Middle frontal gyrus (tissue), 1 donor: ENCODE measurements around the gene AGO3.
"Not testable (repeated sequence)": the region's sequence is repeated elsewhere in the genome, so short reads cannot be mapped to it uniquely, and the experiment has no call there.

Experiments
- DNase-seq: peaks from one replicate; pipeline ENCODE4 v3.0.0-alpha.2; 2015; ENCODE audit warnings: low spot score; ENCODE audit errors: extremely low spot score

AGO3 gene

DNA sequence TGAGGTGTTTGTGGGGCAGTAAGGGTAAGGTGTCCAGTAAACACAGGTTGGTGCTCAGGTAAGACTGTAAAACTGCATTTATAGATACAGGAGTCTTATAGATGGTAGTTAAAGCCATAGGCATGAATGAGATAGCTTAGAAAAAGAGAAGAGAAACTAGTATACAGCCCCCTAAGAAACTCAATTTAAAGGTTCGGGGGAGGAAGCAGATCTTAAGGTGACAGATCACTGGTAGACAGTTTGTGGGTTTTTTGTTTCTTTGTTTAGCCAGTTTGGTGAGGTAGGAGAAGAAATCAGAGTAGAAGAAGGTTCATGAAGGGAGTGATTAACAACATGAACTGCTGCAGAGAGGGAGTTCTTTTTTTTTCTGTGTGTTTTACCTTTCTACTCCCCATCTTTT, 6.1 kb upstream of the AGO3 start:
- DNase-seq, result no peak

DNA sequence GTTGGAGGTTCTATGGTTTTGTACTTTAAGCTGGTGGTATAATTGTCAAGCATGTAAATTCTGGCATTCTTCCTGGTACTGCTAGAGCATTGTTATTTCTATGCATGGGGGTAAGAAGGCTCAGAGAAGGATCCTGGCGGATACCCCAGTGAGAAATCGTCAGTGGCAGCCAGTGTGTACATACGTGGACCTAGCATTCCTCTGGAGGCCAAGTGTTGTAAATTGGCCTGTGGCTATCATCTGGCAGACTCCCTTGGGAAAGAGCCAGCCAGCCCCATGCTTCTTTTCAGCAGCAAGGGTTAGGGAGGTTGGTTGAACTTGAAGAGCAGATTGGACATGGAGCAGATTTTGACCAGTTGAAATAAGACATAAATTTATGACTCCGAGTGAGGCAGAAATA, 5.2 kb upstream of the AGO3 start:
- no peak for DNase-seq

DNA sequence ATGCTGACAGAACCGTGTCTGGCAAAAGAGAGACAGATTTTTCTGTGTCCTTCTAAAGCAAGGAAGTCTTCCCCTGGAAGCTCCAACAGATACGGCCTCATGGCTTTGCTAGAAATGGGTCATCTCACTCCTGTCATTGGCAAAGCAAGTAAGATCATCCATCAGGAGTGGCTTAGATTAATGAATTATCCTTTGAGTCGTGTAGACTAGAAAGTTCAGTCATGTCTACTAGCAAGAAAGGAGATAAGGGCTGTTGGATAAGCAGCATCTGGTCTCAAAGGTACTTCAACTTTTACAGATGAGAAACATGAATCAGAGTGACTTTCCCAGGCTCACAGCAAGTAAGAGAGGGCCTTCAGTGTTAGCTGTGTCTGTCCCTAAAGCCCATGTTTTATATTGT, 3.4 kb upstream of the AGO3 start:
- DNase-seq, result no peak

DNA sequence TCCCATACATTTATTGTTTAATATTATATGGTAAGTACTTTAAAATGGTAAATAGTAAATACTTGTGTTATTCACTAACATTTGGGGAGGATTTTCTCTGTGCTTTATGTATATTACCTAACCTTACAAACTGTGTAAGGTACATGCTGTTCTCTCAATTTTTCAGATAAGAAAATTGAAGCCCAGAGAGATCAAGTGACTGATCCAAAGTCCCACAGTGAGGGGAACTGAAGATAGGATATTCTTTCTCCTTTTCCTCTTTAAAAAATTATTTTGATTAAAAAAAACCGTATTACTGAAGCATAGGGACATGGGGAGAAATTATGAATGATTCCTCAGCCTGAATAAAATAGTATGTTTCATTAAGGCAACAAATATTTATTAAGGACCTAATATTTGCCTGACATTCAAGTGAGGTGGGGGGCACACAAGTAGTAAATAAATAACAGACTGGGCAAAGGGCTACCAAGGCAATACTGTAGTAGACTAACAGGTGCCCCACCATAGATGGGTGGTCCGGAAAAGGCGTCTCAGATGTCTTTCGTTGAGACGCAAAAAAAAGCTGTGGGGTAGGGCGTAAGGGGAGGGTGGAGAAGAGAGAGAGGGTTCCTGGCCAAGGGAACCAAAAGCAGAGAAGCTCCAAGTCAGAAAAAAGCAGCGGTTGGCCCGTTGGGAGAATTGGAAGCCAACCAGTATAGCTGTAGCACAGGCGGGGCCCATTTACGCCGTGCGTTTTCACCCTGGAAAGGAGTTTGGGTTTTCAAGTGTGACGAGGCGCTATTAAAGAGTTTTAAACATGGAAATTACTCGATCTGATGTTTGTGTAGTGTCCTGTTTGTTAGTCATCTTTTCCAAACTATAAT, 944 bp upstream of the AGO3 start:
- DNase-seq, result peak; percentile 36

DNA sequence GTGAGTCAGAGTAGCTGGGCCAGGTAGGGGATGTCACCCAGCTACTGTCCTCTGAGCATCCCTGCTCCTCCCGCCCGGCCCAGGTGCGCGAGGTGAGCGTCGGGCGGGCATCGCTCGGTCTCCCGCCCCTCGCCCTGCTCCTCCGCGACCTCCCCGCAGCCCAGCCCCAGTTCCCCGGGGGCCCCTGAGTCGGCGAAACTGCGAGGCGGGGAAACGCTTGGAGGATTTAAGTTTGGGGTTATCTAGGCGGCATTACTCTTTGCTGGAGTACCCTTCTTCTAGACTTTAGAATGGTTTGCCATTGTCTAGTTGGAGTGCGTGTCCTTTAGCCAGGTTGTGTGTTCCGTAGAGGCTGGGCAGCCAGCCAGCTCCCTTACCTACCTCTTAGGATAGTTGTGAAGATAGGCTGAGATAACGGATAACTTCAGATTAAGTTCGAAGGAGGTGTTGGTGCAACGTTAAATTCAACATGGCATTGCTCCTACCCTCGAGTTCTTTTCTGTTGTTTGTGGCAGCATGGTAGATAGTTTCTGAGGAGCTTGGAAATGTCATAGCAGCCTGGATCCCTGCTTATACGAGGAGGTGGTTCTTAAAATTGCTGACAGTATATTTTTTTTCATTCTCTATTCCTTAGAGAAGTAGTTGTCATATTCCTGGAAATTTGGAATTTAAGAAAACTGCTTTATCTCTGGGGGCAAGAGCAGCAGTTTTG, 697 bp downstream of the AGO3 start:
- no peak for DNase-seq

DNA sequence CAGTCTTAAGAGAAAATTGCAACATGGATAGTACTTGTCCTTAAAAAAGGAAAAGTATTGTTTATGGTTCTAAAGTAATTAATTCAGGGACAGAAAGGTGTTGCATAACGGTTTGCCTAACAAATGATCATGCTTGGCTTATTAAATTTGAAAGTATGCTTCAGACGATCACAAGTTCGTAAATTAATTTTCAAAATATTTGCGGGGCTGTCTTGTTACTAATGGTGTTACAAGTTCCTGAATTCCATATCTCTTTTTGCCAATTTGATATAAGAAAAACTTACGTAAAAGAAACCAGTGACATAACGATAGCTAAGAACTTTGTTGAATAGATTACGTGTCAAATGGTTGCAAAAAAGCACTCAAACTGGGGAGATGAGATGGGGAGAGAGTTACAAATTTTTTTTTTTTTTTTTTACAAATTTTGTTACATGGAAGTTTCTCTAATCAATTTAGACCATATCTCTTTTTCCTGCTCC, 1.3 kb downstream of the AGO3 start:
- no peak for DNase-seq

DNA sequence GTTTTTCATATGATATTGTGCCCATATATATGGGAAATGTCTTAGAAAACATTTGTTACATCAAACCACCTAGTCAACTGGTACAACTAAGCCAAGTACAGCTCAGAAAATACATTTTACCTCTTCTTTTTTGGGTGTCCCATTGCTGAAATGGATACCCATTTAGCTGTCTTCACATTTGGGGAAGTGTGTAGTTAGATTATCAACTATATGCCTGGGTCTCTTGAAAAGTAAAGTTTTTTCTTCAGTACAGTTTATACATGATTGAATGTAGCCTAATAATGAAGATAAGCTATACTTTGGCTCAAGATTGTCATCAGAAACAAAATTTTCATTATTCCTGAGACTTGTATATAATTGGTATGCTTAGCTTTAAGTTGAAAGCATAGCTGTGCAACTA, 2.0 kb downstream of the AGO3 start:
- DNase-seq, result no peak

DNA sequence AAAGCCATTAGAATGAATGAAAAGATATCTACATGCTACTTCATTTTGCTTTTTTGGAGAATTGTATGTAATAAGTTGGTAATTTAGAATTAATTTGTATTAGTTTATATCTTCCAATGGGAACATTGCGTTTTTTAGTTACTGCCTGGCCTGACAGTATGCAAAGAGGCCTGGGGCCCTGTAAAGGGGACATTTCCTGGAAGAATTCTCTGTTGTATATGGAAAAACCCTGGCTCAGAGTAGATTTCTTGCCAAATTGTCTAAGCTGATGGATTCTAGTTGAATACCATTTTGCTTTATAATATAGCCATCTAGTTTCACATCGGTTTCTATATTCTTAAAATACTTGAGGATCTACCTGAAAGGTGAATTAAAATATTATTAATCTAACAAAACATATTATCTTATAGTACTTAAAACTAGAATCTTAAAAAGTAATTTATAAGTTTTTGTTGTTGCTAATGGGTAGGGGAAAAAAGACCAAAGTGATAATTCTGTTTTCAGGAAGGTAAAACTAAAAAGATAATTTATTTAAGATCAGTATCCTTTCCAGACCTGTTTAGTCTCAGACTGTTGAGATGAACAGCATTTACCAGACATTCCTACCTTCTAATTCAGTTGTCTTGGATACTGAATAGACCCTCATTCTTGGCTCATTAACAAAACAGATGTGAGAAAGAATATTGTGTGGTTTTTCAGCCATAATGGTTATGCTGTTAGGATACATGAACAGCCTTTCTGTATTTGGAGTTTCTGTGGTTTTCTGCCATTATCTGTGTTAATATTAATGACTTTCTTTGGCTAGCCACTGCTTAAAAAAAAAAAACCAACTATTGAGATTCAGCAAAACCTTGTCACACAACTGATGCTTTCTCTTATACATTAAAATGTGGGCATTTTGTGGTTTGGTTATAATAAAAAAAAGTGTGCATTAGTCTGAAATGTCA, 4.8 kb downstream of the AGO3 start:
- no peak for DNase-seq

DNA sequence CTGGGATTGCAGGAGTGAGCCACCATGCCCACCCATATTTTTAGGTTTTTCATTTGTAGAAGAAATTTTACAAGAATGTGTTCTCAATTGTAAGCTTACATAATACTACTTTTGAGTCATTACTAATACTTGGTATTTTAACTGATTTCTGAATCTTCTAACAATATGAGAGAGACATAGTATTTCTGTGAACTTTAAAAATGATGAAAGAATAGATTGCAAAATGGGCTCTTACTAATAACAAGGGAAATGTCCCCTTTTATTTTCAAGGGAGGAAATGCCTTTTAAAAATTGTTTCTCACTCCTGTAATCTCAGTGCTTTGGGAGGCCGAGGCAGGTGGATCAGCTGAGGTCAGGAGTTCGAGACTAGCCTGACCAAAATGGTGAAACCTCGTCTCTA, 5.9 kb downstream of the AGO3 start:
- DNase-seq, result no peak

DNA sequence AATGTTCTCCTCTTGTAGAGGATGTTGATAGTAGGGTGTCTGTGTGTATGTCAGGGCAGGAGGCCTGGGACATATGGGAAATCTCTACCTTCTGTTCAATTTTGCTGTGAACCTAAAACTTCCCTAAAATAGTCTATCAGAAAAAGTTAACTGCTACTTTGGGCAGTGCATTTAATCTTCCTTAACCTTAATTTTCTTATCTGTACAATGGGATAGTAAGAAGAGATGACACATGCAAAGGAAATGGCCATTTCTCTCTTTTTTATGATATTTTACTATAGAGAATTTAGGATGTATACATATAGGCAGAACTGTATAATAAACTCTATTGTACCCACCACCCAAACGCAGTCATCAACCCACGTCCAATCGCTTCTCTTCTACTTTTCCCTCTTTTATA, 8.6 kb downstream of the AGO3 start:
- DNase-seq, result no peak

DNA sequence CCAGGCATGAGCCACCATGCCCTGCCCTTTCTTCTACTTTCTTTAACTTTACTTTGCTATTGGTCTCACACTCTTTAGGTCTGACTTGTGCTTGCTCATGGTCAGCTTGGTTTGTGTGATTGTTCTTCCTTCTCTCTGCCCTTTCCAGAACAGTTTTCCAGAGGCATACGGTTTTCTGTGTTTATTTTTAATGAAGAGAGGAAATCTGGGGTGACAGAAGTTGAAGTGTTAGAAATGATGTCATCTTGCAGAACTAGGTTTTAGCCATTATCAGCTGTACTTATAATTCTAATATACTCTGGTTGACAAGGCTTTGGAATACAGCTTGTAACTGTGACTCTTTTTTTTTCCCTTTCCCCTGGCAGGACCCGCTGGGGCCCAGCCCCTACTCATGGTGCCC, 14.4 kb downstream of the AGO3 start:
- no peak for DNase-seq

DNA sequence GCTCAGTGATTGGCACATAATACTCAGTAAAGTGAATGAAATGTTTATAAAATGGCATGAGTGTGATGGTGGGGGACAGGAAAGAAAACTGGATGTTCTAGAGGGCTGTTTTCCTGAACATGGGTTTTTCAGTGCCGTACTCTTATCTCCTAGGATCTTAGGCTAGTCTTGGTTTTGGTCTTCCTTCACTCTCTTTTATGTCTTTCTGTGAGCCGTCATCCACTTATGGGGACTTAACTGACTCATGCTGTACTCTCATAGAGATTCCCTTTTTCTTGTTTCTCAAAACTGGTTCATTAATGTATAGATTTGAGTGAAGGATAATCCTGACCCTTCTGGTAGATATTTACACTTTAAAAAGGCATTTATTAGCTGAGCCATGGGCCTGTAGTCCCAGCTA, 16.6 kb downstream of the AGO3 start:
- DNase-seq, result no peak

DNA sequence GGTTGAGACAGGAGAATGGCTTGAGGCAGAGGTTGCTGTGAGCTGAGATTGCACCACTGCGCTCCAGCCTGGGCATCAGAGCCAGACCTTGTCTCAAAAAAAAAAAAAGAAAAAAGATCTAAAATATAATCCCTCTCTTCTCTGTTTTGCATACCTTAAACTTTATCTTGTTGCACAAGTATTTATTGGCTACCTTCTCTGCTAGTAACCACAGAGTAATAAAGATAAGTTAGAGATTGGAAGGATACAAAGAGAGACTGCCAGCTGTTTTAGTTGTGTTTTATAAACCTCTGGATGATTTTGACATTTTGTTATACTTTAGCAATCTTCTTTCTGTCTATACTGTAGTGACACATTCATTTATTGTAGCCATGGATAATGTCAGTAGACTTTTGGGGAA, 27.7 kb downstream of the AGO3 start:
- no peak for DNase-seq

DNA sequence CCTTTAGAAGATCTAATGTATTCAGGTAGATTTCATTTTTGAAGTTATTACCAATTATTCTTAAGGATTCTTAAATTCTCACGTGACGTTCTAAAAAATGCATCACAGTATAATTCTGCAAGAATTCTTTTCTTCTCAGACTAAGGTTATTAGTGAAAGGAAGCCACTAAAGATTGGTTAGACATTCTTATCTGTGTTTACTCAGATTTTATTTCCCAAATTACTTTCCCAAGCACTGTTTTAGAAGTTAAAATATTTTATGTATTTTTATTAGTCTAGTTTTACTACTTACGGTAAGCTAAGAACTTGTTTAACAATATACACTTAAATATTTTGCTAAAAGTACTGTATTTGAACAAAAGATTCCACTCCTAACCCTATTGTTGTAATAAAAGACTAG, 28.4 kb downstream of the AGO3 start:
- no peak for DNase-seq

DNA sequence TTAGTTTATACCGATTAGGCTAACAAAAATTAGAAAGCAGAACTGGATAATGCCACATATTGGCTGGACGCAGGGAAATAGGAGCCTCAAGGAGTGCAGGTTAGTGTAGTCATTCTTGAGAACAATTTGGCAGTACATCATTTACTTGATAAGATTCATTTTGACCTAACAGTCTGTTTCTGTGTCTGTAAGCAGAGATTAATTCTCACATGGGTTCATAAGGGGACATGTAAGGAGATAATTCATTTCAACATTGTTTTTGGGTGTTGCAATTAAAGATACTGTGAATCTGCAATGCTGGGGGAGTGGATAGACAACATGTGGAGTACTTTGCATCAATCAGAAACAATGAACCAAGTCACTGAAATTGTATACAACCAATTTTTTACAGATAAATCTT, 32.0 kb downstream of the AGO3 start:
- no peak for DNase-seq

DNA sequence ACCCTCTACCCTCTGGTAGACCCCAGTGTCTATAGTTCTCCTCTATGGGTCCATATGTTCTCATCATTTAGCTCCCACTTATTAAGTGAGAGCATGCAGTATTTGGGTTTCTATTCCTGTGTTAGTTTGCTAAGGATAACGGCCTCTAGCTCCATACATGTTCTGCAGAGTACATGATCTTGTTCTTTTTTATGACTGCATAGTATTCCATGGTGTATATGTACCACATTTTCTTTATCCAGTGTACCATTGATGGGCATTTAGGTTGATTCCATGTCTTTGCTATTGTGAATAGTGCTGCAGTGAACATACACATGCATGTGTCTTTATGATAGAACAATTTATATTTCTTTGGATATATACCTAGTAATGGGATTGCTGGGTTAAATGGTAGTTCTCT, 33.4 kb downstream of the AGO3 start:
- not testable (repeated sequence) for DNase-seq

DNA sequence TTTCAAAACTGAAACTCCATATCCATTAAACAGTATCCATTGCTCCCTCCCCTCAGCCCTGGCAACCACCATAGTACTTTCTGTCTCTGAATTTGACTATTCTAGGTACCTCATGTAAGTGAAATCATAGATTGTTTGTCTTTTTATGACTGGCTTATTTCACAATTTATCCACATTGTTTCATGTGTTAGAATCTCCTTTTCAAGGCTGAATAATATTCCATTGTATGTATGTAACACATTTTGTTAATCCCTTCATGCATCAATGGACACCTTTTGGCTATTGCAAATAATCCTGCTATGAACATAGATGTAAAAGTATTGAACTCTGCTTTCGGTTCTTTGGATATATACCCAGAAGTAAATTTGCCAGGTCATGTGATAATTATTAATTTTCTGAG, 37.5 kb downstream of the AGO3 start:
- DNase-seq, result no peak

DNA sequence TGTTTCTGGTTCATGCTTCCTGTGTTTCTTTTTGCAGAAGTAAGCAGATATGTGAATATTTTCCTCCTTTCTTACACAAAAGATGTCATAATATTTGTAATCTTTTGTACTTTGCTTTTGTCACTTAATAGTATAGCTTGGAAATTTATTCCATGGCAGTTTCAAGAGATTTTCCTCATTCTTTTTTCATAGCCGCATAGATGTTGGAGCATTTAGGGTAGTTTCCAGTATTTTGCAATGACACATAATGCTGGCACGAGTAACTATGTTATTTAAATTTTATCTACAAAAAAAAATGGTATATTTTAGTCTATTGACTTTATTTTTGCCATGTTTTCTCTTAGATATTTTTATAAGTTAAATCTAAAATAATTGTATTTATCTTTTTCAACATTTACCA, 40.7 kb downstream of the AGO3 start:
- DNase-seq, result no peak

DNA sequence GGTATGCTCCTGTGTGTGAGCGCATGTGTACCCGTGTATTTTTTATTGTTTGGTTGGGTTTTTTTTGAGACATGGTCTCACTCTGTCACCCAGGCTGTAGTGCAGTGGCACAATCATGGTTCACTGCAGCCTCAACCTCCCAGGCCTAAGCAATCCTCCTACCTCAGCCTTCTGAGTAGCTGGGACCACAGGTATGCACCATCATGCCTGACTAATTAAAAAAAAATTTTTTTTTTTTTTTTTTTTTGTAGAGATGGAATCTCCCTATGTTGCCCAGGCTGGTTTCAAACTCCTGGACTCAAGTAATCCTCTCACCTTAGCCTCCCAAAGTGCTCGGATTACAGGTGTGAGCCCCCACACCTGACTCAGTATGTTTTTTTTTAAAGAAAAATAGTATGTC, 41.7 kb downstream of the AGO3 start:
- not testable (repeated sequence) for DNase-seq

DNA sequence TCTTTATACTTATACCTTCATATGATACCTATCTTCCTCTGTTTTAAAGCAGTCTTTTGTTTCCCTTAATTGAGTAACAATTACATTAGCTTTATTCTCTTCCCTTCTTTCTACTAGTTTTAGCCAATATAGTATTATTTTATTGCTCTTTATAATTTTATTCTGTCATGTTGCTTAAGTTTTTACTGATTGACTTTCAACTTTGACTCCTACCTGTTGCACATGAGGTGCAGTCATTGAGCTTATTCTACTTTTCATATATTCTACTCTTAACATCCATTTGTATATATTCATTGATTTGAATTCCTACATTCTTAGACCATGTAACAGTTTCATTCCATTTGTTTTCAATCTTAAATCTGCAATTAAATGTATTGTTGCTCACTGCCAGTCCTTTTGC, 49.2 kb downstream of the AGO3 start:
- DNase-seq, result no peak

DNA sequence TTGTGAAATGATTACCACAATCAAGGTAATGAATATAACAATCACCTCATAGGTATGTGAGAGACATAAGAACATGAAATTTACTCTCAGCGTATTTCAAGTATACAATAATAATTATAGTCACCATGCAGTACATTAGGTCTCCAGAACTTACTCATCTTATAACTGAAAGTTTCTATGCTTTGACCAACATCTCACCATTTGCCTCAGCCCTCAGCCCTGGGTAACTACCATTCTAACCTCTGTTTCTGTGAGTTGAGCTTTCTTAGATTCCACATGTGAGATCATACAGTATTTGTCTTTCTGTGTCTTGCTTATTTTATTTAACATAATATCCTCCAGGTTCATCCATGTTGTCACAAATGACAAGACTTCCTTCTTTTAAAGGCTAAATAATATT, 57.3 kb downstream of the AGO3 start:
- DNase-seq, result no peak
